GM19193 (cell line): ENCODE results near the gene OPALIN.

Source experiments
- POLR2A ChIP-seq: IDR thresholded peaks from 4 replicates; pipeline ENCODE4 v1.6.1; 2011; ENCODE audit not compliant: insufficient read depth, insufficient read length; ENCODE audit errors: extremely low read depth

OPALIN gene

DNA sequence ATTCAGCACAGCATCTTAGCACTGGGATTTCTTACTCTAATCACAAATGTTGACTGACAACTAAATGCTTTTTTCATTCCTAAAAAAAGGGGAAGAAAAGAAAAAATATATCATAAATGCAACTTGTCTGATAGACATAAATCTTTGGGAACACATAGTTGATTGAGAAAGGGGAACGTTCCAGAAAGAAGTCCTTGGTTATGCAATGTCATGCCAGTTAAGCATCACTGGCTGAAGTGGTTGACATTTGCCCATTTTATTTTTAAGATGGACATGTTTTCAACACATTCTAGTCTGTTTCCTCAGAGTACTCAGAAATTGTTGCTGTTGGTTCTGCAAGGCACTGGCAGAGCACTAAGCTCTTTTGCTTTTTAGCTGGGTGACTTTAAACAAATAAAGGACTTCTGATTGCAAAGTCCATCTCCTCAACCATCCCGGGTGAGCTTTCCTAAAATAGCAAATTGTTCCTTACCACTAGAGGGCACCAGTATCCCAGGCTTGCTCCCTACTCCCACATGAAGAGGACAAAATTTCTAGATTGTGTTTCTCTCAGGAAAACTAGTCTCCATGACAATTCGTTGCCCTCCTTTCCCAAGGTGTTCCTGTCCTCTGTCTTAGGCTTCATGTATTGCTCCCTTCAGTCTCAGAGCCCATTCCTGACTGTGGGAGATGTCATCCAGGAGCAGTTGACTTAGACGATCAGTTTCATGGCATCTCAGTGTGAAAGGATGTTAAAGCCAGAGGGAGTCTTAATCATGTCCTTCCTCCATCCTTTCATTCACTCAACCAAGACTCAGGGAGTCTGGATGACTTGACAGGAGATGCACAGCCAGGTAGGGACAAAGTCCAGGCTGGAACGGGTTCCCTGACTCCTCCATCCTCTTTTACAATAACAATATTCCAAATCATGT is 23.9 kb downstream of the OPALIN start:
- TF ChIP-seq POLR2A, result no peak

DNA sequence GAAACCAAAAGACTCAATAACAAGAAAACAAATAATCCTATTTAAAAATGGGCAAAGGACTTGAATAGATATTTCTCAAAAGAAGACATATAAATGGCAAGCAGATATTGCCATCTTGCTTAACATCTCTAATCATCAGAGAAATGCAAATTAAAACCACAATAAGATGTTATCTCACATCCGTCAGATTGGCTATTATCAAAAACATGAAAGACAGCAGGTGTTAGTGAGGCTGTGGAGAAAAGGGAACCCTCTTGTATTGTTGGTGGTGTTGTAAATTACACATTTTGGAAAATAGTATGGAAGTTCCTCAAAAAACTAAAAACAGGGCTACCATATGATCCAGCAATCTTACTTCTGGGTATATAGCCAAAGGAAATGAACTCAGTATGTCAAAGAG is 25.7 kb downstream of the OPALIN start:
- no peak for TF ChIP-seq POLR2A

DNA sequence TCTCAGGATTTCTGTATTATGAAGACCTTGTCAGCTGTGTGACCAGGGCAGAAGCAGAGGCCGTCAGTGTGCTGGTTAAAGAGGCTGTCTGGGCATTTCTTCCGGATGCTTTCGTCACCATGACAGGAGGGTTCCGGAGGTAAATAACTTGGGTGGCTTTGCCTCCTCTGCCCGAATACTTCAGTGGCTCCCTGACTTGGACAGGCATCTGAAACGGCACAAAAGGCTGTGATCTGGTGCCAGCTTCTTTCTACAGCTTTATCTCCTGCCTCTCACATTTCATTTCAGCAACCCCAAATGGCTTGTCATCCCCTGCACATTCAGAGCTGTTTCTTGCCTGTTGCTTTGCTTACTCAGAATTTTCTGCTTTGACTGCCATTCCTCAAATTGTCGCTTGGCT is 31.3 kb downstream of the OPALIN start:
- TF ChIP-seq POLR2A, result no peak

DNA sequence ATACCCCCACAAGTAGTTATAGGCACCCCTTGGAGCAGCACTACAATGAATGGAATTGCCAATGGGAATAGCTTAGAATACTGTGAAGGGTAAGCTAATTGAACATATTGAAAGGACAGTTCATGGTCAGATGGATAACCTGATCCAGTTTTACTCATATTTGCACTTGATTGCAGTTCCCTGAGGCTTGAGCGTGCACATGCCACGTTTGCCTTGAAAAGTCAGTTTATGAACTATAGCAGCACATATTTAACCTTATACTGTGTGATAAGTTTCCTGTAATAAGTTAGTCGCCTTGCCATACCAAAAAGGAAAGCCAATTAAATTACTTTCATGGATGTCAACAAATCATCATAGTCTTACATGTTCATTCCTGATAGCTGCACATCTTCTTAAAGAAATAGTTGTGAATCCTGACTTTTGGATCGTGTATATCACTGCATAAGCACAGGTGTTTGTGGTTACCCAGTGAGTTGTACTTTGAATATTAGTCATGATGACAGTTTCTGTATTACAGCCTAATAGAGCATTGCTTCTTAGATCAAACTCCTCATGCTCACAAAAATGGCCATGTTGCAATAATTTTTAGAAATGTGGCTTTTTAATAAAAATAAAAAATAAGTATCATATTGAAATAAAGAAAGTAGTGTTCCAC is 33.0 kb downstream of the OPALIN start:
- no peak for TF ChIP-seq POLR2A

GRCh38 chr10:96324447-96324846 is 34.4 kb downstream of the OPALIN start:
- no peak for TF ChIP-seq POLR2A

- no peak for TF ChIP-seq POLR2A
These were observed 36.5 kb downstream of the OPALIN start for GRCh38 chr10:96322275-96322674.

- TF ChIP-seq POLR2A, result no peak
These were observed 37.0 kb downstream of the OPALIN start for GRCh38 chr10:96321822-96322221.

- no peak for TF ChIP-seq POLR2A
These were observed 38.9 kb downstream of the OPALIN start for GRCh38 chr10:96319754-96320474.

- no peak for TF ChIP-seq POLR2A
These were observed 41.6 kb downstream of the OPALIN start for GRCh38 chr10:96317067-96317833.

- no peak for TF ChIP-seq POLR2A
These were observed 45.5 kb downstream of the OPALIN start for GRCh38 chr10:96313344-96313743.

DNA sequence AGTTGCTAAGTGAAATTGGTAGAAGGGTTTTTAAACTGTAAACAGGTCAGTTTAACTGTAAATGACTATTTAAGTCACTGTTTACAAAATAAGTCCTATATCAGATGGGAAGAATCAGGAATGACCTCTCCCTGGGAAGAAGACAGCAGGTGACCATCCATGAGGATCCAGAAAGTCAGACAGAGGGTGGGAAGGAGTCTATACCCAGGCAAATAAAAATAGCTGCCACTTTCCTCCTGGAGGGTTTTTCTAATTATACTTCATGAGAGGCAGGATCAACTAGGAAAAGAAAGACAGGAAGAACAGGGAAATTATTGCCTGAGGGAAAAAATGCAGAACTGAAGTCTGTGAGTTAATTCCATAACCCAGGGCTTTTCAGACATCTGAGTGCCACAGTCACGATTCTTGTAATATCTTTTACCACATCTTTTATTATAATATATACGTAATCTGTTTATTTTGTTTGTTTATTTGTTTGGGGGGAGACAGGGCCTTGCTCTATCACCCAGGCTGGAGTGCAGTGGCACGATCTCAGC is 47.6 kb downstream of the OPALIN start:
- no peak for TF ChIP-seq POLR2A

GRCh38 chr10:96310321-96310669 is 48.5 kb downstream of the OPALIN start:
- TF ChIP-seq POLR2A, result no peak

DNA sequence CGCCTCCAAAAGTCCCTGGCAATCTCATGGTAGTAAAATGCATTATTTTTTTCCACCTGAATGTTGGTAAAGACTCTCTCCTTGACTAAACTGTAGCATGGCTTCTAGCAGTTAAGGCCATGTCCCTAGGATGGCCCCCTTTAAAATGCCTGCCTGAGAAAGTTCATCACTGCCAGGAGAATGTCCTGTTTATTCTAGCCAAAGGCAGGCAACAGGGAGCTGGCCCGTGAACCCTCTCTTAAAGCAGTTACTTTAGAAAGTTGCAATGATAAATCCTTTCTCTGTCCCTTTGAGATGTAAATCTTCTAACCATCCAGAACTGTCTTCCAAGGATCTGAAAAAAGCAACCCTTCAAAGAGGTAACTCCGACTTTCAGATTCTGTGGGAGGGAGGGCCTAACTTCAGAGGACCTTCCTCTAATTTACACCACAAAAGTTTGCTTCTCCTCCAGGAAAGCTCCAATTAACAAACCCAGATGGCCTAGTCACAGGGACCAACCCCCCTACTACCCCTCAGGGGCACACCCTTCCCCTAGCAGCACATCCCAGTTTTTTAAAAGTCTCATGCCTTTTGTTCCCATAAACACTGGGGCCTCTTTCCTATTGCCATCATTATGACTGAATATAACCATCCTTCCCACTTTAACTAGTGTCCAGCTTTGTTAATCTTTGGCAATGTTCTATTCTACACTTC is 49.0 kb downstream of the OPALIN start:
- no peak for TF ChIP-seq POLR2A

DNA sequence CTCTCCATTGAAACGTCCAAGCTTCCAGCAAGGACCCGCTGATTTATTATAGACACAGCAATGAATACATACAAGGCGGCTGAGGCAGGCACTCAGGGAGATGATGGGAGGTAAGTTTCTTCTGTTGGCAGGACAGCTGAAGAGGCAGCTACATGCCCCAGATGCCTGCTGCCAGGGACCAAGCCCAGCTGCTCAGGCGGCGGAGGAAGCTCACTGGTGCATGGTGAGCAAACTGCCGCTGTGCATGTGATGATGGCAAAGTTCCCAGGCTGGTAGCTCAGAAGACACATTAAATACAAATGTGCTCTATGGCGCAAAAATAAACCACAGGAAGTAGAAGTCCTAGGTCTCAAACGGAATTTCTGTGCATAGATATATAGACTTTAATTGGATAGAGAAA is 52.3 kb downstream of the OPALIN start:
- TF ChIP-seq POLR2A, result no peak
